Activated T-cell treated with anti-CD3 and anti-CD28 coated beads for 48 hours (primary cell): ENCODE data around the gene COLEC12.
"Not testable (repeated sequence)": the region's sequence is repeated elsewhere in the genome, so short reads cannot be mapped to it uniquely, and the experiment has no call there.

ENCODE experiments used
- DNase-seq: peaks from one replicate; pipeline ENCODE4 v3.0.0-alpha.2; 2020; ENCODE audit warnings: low read depth

The COLEC12 gene

GRCh38 chr18:407626-408224, 92.8 kb downstream of the COLEC12 start:
- DNase-seq = no peak

- DNase-seq = no peak
Measured at GRCh38 chr18:407191-407590, 93.3 kb downstream of the COLEC12 start.

GRCh38 chr18:406677-407076, 93.8 kb downstream of the COLEC12 start:
- no peak for DNase-seq

- not testable (repeated sequence) for DNase-seq
Measured at GRCh38 chr18:405006-405405, 95.5 kb downstream of the COLEC12 start.

- no peak for DNase-seq
Measured at GRCh38 chr18:404061-404636, 96.4 kb downstream of the COLEC12 start.

GRCh38 chr18:402129-402528, 98.4 kb downstream of the COLEC12 start:
- no peak for DNase-seq

GRCh38 chr18:400456-400855, 100.0 kb downstream of the COLEC12 start:
- no peak for DNase-seq

- no peak for DNase-seq
Measured at GRCh38 chr18:399631-400135, 100.8 kb downstream of the COLEC12 start.

GRCh38 chr18:398935-399630, 101.4 kb downstream of the COLEC12 start:
- DNase-seq = no peak

GRCh38 chr18:396556-396955, 103.9 kb downstream of the COLEC12 start:
- DNase-seq = no peak

GRCh38 chr18:396251-396555, 104.3 kb downstream of the COLEC12 start:
- no peak for DNase-seq

GRCh38 chr18:395456-396250, 104.8 kb downstream of the COLEC12 start:
- no peak for DNase-seq

GRCh38 chr18:394987-395362, 105.5 kb downstream of the COLEC12 start:
- no peak for DNase-seq

- DNase-seq = no peak
Measured at GRCh38 chr18:394262-394986, 106.1 kb downstream of the COLEC12 start.

GRCh38 chr18:393574-393957, 106.9 kb downstream of the COLEC12 start:
- no peak for DNase-seq

GRCh38 chr18:392928-393573, 107.5 kb downstream of the COLEC12 start:
- no peak for DNase-seq

- no peak for DNase-seq
Measured at GRCh38 chr18:390741-391478, 109.6 kb downstream of the COLEC12 start.

- no peak for DNase-seq
Measured at GRCh38 chr18:389658-390357, 110.7 kb downstream of the COLEC12 start.

GRCh38 chr18:388200-388599, 112.3 kb downstream of the COLEC12 start:
- DNase-seq = no peak

GRCh38 chr18:386994-387393, 113.5 kb downstream of the COLEC12 start:
- no peak for DNase-seq
